Right forelimb (tissue), 1 donor: ENCODE measurements around the gene PALLD.

Experiments
- DNase-seq: peaks from one replicate; pipeline ENCODE4 v3.0.0-alpha.2; 2018

PALLD gene

DNA sequence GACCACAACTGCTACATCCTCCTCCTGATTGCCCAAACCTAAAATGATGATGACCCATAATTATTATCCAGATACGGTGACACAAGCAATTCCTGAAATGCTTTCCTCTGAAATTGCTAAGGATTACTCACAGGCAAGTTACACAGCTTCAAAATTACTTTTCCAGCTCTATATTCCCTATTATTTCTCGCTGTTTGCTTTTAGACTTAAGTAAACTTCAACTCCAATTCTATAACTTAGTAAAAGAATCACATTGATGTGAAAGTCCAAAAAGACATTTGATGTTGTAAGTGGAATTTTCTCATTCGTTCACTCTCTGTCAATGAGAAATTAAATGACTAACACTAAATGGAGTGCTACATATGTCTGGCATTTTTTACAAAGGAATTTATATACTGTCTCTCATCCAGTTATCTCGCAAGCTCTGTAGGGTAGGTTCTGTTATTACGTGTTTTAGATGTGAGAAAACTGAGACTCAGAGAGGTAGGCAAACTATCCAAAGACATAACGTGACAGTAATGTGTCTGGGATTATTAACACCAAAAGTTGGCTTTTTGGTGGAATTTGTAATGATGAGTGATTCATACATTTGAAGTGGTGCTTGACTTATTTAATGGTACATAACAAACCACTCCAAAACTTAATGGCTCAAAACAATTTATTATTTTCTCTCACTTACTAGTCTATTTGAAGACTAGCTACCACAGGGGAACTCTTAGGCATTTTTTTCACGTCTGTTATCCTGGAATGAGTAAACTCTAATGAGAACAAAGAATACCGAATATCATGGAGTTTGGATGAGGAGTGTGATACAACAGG lies 31.5 kb downstream of the PALLD start:
- DNase-seq, result no peak

DNA sequence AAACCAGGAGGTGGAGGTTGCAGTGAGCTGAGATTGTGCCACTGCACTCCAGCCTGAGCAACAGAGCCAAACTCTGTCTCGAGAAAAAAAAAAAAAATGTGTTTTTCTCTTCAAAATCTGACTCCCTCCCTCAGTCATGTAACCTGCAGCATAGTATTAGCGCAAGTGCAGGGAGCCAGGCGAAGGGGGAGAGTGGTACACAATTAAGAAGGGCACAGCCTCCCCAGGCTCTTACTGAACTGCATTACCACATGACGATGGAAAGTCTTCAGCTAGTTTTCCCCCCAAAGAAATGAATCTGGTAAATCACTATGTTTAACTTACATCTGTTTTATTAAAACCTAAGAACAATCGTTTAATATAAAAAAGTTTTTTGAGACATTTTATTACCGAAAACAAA lies 32.4 kb downstream of the PALLD start:
- DNase-seq, result no peak

DNA sequence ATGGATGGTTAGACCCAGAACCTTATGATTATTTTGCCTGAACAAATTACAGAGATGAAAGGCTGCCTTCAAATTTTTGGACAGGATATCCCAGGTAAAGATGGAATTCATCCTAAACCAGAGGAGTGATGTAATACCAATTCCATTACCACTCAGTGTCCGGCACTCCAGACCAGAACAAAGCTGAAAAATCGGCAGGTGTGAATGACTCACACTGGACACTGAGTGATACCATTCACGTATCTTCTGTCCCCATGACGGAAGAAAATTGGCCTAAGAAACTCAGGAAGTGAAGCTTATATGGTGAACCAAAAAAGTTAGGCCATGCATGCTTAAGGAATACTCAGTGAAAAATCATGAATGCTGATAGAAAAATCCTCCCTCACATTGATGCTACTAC lies 34.5 kb downstream of the PALLD start:
- no peak for DNase-seq

DNA sequence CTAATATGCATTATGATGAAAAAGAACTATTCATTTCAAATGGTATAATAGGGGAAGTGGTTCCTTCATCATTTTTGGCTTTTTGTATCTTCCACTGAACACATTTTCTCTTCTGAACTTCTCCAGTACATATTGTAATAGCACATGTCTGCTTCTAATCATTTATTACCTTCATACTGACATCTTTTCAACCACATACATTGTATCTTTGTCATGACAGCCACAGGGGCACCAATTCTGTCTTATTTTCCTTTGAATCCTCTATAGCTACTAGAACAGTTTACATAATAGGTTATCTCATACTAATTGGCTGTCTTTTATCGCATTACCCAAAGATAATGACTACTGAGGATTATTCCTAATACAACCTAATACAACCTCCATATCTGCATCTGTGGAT lies 37.7 kb downstream of the PALLD start:
- DNase-seq, result no peak

DNA sequence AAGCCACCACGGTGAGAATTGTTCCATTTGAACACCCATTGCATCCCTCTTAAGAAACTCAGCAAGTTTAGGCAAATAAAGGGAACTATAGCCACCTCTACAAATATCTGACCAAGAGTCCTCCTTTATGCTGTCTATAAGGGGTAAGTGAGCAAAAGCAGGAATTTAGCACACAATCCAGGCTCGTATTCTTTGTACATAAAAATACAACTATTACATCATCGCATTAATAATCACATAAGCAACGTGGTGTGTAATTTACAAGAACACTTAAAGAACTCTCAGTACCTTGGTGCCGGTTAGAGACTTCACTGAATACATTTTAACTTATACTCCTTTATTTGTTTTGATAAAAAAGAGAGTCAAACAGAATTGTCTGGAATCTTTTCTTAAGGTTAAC lies 38.8 kb downstream of the PALLD start:
- no peak for DNase-seq

DNA sequence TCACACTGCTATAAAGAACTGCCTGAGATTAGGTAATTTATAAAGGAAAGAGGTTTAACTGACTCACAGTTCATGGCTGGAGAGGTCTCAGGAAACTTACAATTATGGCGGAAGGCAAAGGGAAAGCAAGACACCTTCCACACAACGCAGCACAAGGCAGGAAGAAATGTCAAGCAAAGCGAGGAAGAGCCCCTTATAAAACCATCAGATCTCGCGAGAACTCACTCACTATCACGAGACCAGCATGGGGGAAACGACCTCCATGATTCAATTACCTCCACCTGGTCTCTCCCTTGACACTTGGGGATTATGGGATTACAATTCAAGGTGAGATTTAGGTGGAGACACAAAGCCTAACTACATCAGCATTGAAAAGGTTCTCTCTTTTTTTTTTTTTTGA lies 39.6 kb downstream of the PALLD start:
- no peak for DNase-seq

DNA sequence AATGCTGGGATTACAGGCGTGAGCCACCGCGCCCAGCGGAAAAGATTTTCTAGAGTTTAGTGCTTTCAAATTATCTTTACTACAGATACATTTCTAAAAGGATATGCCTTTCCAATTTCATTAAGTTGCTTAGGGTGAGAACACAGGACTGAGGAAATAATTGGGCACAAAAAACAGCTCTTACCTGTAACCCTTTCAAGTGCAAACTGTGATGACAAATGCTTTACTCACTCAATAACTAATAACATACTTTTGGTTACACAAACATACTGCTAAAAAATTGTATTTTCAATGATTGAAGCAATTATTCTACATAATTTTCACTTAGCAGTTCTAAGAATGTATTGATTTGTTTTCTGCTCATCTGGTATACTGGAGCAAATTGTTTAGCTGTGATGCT lies 40.2 kb downstream of the PALLD start:
- no peak for DNase-seq

DNA sequence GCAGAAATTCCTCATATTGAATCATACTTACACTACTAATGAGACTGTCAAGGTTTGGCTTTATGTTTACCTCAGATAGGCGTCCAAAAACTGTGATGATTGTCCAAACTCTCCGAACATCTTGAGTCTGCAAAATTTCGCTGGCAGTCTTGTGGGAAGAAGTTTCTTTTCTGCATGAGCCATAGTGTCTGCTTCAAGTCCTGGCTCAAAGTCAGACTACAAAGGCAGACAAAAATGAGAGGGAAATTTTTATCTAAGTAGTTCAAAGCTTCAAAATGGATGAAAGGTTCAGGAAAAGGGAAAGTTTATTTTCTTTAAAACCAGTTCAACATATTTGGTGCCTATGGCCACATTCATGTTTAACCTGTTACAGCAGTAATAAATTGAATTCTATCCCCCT lies 40.7 kb downstream of the PALLD start:
- DNase-seq, result no peak

DNA sequence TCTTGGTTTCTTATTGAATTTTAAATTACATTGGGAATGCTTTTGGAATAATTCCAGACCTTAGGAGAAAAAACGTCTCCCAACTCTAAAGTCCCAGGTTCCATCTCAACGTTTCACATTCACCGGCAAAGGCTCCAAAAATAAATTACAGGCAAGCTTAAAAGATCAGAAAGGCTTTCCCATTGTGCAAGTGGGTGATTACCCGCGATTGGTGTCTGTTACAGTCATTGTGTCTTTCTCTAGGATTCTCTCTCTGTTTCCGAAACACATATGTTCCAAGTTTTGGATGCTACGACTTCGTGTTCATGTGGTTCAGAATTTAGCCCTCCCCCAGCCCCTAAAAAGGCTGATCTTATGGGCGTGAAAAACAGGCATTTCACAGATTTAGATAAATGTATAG lies 41.8 kb downstream of the PALLD start:
- no peak for DNase-seq

DNA sequence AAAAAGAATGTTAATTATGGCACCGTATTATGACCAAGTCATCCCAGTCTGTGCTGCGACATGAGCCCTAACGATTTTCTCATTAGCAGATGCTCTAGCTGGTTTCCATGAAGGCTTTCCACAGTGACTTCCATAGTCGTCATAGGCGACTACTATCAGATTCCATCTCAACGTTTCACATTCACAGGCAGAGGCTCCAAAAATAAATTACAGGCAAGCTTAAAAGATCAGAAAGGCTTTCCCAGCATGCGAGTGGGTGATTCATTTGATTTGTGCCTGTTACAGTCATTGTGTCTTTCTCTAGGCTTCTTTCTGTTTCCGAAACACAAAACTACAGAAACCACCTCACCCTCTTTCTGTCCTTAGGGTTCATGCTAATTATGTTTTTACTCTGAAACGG lies 43.2 kb downstream of the PALLD start:
- no peak for DNase-seq

DNA sequence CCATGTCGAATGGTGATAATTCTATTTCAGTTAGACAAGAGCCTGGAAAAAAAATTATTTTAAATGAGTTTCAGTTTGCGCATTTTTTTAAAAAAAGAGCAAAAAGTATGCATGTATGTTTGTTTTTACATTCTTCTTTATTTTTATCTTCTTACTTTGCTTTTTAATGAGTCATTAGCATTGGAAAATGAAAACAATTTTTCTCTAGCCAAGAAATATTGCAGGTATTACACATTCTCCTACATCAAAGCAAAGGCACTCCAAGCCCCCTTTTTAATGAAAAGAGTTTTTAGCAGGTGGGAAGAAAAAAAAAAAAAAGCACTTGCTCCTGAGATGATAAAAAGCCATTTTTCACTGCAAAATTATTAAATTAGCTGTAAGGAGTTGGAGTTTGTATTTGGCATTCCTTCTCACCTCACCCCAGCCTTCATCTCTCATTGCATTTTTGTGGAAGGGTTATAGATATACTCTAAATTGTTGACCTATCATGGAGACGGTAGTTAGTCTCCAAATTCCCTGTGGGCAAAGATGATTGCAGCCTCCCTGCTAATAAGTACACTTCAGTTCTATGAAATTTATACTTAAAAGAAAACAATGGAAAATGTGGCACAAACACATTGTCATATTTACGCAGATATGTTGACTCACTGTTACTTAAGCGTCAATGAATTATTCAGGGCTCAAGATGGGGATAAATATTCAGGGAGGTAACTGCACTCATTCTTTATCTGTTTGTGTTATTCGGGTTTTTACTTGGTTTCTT lies 43.8 kb downstream of the PALLD start:
- DNase-seq, result no peak

DNA sequence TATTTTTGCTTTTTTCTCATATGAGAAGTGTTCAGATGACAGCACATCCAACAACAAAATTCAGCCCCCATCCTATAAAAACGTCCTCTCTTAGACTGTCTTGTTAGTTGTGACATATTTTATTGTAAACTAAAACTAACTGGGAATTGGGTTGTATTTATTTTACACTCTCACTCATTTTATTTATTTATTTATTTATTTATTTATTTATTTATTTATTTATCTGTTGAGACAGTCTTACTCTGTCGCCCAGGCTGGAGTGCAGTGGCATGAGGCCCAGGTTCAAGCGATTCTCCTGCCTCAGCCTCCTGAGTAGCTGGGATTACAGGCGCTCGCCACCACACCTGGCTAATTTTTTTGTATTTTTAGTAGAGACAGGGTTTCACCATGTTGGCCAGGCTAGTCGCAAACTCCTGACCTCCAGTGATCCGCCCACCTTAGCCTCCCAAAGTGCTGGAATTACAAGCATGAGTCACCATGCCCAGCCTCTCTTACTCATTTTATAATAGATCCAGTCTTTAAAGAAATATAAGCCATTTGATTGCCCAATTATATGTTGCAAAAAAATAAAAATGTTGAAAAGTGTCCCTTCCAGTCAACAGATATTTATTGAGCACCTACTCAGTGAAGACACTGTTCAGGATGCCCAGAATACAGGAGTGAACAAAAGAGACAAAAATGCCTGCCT lies 44.6 kb downstream of the PALLD start:
- DNase-seq, result no peak

DNA sequence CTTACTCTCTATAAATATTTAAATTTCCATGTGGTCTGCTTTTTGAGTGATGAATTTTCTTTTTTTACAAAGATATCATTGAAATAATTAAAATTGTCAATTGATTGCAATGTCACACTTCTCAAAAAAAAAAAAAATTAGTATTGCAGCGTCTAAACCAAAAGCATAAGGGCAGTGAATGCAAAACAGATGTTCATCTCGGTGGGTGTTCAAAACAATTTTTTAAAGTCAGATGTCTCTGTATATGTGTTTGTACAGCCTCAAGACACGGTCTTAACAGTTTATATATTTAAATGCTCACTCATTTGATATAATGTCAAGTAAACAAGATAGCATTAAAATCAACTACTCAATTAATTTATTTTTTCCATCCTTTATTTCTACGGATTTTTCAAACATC lies 52.3 kb downstream of the PALLD start:
- DNase-seq, result no peak

DNA sequence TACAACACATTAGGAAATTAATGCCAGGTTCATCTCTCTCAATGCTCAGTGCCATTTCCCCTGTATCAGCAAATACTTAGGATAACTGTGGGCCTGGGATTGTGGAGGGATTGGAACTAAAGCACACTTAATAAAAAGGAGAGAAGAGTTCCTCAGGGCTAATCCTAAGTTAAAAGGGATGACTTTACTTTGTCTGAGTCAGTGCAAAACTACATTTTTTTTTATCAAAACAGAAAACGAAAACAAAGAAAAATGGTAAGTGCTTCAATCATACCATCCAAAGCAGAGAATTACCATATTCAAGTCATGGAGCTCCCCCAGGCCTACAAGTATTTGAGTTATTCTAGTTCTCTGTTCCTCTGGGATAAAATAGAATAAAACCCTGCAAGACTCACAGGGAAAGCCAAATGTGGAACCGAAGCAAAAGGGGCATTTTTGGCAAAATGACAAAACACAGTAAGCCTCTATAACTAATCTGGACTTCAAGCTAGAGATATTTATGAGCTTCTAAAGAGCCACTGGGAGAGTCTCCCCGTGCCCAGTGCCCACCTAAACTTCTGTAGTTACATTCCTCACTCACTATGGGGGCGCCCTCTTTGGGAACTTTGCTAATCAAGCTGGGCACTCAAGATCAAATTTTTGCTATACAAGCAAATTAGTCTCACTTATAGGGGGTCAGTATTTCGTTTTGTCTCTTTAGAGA lies 53.4 kb downstream of the PALLD start:
- DNase-seq, result no peak

DNA sequence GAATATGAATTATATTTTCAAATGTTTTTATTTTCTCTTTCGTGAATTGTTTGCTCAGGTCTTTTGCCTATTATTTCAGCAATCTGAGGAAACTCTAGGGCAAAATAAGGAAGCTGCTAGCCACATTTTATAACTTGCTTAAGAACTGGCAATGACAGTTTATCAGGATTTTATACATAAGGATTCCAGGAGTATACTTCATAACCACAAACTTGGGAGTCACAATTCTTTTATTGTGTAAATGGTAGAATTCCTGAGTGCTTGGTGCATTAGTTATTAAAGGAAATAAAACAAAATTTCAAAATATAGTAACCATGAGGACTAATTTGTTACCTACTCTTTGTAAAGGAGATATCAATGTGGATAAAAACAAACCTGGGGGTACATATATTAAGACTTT lies 54.4 kb downstream of the PALLD start:
- DNase-seq, result no peak

DNA sequence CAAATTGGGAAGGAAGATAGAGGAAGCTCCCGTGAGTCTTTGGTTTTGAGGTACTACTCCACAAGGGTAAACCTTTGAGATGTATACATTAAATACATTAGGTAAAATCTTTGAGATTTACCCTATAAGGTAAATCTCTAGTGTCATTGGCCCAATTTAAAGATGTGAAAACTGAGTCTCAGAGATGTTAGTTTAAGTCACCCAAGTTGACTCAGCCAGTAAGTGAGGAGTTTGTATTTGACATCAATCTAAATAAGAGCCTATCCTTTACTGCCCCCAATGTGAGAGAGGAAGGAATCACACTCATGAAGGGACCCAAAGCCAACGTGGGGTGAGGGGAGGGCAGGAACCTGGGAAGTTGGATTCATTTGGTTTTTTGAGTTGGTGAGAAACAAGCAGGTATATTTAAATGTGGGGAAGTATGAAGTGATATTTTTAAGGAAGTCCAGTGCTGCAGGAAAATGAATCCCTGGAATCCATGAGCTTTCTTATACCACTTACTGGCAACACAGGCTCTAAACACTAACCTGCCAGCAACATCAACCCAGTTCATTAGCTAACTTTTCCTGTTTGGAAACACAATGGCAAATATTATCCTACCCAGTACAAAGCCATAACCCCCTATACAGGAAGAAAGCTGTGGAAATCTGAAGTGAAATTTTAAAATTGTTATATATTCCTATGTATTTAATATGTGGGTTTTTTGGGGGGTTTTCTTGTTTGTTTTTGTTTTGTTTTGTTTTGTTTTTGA lies 55.3 kb downstream of the PALLD start:
- DNase-seq, result no peak

DNA sequence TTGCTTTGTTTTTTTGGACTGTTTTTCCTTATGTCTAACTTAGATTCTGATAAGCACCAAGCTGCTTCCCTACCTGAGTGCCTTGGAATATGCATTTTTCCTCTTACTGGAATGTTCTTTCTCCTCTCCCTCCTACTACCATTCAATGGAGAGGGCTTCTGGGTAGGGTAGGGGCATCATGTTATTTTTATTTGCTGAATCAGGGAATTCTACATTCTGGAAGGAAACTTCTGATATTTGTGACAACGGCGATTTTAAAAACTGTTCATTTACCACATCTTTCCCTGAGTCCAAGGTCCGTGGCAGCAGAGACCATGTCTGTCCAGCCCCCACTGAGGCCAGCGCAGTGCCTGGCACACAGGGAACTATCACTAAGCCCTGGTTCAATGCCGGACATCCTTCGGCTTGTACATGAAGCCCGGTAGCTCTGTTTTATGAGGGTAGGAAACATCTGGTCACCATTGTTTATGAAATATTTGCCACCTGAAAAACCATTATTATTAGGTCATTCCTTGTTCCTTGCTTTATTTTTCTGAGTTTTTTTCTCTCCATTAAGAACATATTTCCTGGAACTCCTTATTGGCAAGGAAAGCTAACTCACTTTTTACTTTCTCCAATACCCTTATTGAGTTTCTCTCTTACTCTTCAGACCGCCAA lies 57.0 kb downstream of the PALLD start:
- no peak for DNase-seq

DNA sequence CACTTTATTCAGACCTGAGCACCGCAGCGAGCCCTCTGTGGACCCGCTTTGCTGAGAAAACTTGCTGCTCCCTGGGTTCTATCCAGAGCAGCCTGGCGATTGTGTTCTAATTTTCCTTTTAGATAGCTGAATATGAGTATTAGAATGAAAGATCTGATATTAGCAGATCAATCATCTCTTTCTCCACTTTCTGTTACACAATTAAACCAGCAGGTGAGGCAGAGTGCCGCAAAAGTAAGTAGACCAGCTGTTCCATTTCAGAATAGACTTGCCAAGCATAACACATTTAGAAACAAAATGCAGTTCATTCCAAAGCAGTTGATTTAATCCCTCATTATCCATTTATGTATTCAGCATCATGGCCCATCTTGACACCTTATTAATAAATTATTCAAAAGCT lies 58.6 kb downstream of the PALLD start:
- DNase-seq, result no peak

DNA sequence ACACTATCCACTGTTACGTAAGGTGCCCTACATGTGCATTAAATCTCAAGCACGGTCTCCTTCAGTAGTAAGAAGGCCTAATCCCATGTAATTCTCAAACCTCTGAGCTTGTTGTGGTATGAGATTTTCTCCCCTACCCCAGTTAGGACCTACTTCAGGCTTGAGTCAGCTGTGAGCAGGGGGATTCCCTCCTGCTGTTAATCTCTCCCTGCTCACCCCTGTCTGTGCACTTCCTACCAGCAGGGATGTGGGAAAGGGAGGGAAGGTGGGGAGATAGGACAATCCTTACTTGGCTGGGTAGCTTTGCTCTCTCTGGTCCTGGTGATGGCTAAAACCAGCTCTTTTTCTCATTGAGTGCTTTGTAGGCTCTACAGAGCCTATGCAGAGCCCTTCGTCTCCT lies 60.8 kb downstream of the PALLD start:
- DNase-seq, result no peak

DNA sequence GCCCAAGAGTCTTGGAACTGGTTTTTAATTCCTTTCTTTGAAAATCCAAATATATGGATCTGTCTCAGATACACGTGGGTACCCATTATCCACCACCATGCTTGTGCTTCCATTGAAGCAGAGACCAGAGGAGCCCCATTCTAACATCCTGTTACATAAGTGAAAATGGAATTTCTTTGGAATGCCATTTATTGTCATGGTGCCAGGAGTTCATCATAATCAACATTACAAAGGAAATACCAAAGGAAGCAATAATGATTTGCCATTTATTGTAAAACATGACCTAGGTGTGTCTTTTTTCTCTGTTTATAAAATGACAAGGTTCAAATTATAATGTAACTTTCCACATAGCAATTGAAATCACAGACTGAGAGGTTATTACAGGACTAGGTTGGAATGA lies 61.7 kb downstream of the PALLD start:
- DNase-seq, result no peak

DNA sequence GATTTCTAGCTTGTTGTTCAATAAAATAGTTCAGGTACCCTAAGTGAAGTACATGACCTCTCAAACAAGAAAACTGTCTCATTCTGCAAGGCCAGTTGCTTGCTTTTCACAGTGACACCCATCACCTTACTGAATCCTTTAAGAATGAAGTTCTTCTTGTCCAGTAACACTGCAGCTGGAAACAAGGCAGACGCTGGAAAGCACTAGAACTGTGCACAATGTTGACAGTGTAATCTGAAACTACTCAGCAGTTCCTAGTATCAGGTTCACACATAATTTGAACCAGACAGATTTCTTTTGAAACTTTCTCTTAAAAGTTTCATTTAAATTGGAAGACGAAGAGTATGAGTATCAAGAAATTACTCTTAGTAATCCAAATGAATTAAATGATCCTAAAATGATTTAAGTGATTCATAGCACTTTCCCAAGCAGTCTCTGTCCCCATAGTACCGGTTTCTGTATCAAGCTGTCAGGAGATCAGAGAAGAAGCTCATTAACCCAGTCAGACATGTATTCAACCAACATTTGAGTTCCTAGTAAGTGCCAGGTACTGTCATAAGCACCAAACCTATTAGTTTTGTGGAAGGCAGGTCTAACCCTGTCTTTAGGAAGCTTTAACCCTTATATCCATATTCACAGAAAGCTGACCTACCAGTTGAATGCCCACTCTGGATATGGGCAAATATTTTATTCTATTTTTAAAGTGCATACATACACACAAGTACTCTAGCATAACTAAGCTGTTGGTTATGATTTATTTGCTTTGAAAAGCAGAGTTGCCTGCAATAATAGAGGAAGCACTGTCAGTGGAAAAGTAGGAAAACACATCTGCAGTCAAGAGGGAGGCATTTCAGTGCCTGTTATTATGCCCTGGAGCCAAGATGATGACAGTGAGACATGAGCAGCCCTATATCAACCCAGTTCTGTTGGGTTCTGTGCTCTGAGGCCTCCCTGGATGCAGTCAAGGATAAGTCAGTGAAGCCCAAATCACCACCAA lies 63.6 kb downstream of the PALLD start:
- no peak for DNase-seq
